PC-3 (cell line): Measurements from ENCODE around the gene RAG1.

ENCODE experiments used
- EZH2phosphoT487 ChIP-seq: fragments of 300-600 bp; sonication (generic); IDR thresholded peaks from 2 replicates; pipeline ENCODE4 v1.6.1; 2018; ENCODE audit warnings: mild to moderate bottlenecking, antibody characterized with exemption, low read length, borderline replicate concordance
- TF ChIP-seq, protein P1 (sequence below): fragments of 300-600 bp; sonication (generic); conservative IDR thresholded peaks from 2 replicates; pipeline ENCODE4 v1.5.1; 2017; ENCODE audit warnings: antibody characterized with exemption, low read depth, mild to moderate bottlenecking, low read length

- TF ChIP-seq, protein P1, sequence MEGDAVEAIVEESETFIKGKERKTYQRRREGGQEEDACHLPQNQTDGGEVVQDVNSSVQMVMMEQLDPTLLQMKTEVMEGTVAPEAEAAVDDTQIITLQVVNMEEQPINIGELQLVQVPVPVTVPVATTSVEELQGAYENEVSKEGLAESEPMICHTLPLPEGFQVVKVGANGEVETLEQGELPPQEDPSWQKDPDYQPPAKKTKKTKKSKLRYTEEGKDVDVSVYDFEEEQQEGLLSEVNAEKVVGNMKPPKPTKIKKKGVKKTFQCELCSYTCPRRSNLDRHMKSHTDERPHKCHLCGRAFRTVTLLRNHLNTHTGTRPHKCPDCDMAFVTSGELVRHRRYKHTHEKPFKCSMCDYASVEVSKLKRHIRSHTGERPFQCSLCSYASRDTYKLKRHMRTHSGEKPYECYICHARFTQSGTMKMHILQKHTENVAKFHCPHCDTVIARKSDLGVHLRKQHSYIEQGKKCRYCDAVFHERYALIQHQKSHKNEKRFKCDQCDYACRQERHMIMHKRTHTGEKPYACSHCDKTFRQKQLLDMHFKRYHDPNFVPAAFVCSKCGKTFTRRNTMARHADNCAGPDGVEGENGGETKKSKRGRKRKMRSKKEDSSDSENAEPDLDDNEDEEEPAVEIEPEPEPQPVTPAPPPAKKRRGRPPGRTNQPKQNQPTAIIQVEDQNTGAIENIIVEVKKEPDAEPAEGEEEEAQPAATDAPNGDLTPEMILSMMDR, result no peak
- TF ChIP-seq EZH2phosphoT487, result no peak
These were observed at the start of gene RAG1 for GRCh38 chr11:36567694-36568093.
